Prostate gland (tissue), 2 donors: ENCODE results near the gene IL4. TPM values are rescaled to one million over a fixed set of nuclear protein-coding genes. Genes with fewer than 3 reads are reported as not detected.
"Not testable (repeated sequence)": the region's sequence is repeated elsewhere in the genome, so short reads cannot be mapped to it uniquely, and the experiment has no call there.

Source experiments
- DNase-seq: peaks from one replicate; pipeline ENCODE4 v3.0.0-alpha.2; 2019; ENCODE audit warnings: low spot score
- H3K27ac ChIP-seq, 2 donors: fragments of 200-600 bp; sonication (generic); 2 replicates each; pipeline ENCODE4 v1.5.1; 2017 to 2019
- H3K27me3 ChIP-seq: fragments of 200-600 bp; sonication (generic); replicated peaks from 2 replicates; pipeline ENCODE4 v1.5.1; 2019; ENCODE audit not compliant: insufficient read depth
- H3K36me3 ChIP-seq, 2 donors: fragments of 200-600 bp; sonication (generic); 1 replicate in 1 of 2; 2 replicates in 1 of 2; pipeline versions ENCODE4 v1.5.1 to v1.8.1; 2017 to 2019
- H3K4me1 ChIP-seq: fragments of 200-600 bp; sonication (generic); replicated peaks from 2 replicates; pipeline ENCODE4 v1.5.1; 2019
- H3K4me3 ChIP-seq, 2 donors: fragments of 200-600 bp; sonication (generic); 2 replicates each; pipeline ENCODE4 v1.5.1; 2017 to 2019
- H3K9me3 ChIP-seq: fragments of 200-600 bp; sonication (generic); 2 replicates; pipeline ENCODE4 v1.5.1; 2017
- CTCF ChIP-seq, 4 experiments: fragments of 200-600 bp in 2 of 4; fragments of 450-650 bp in 2 of 4; sonication (generic) in 2 of 4; IDR thresholded peaks; 1 replicate in 3 of 4; 2 replicates in 1 of 4; pipeline ENCODE4 v1.5.1; 2016 to 2019; ENCODE audit warnings: antibody characterized with exemption in 4 of 4, mild to moderate bottlenecking in 2 of 4, moderate library complexity in 2 of 4
- POLR2A ChIP-seq: fragments of 450-650 bp; IDR thresholded peaks from one replicate; pipeline ENCODE4 v1.6.1; 2016; ENCODE audit warnings: antibody characterized with exemption, mild to moderate bottlenecking
- POLR2AphosphoS5 ChIP-seq: sonication (generic); formaldehyde crosslinking; IDR thresholded peaks from one replicate; pipeline ENCODE4 v1.6.1; 2017; ENCODE audit warnings: antibody characterized with exemption
- WGBS: methylation state at CpG from one replicate; pipeline ENCODE4 v1.1.5; 2018; 5-methylcytosine and 5-hydroxymethylcytosine counted together
- intact Hi-C: fragments of 100-400 bp; cut with DNase I; formaldehyde crosslinking; loops from one replicate; pipeline ENCODE4 v1.14.2; 2022
- total RNA-seq, 2 donors: library from RNA; depleted of rRNA; stranded (reverse); fragments of >200 nt; gene quantifications; one replicate each; pipeline ENCODE4 v1.1.0, GENCODE V29; 2016

The IL4 gene
- not detected for total RNA-seq

GRCh38 chr5:132673939-132674630, at the start of gene IL4:
Gene IL4 (plus strand): TSS chr5:132673989. CDS start chr5:132674051, 62 bp downstream.
- H3K9me3 ChIP-seq, result no peaks in the 10 kb centered on the region
- no peaks in the 10 kb centered on the region for H3K4me1 ChIP-seq
- H3K27me3 ChIP-seq, result no peaks in the 10 kb centered on the region
- H3K36me3 ChIP-seq, result no peaks in the 10 kb centered on the region
- H3K27ac ChIP-seq, result no peak within 1 kb of the TSS
- TF ChIP-seq POLR2A (no peak), CTCF (IDR thresholded peaks at IDR 0.05) (no peak), POLR2AphosphoS5 (no peak)
- intact Hi-C loops, result no loop called here
- no peak within 1 kb of the TSS for H3K4me3 ChIP-seq
- DNase-seq, result no peak
- 67% methylated on average over 14 of the region's 14 CpGs for WGBS

- Histone ChIP-seq H3K36me3 (no peaks in the 10 kb centered on the region), H3K4me3 (no peak overlapping the region), H3K9me3 (no peaks in the 10 kb centered on the region), H3K27ac (no peak overlapping the region), H3K4me1 (no peaks in the 10 kb centered on the region), H3K27me3 (no peaks in the 10 kb centered on the region)
- DNase-seq, result no peak
- 88% methylated on average over 2 of the region's 2 CpGs for WGBS
- TF ChIP-seq POLR2AphosphoS5 (no peak), POLR2A (no peak), CTCF (IDR thresholded peaks at IDR 0.05) (no peak)
- intact Hi-C loops, result no loop called here
These were observed 46.3 kb upstream of the IL4 start for GRCh38 chr5:132627470-132627869.

GRCh38 chr5:132628814-132629213, 45.0 kb upstream of the IL4 start:
- WGBS, result 91% methylated on average over 2 of the region's 2 CpGs
- intact Hi-C loops, result no loop called here
- no peak for DNase-seq
- no peaks in the 10 kb centered on the region for H3K36me3 ChIP-seq
- H3K4me1 ChIP-seq, result no peaks in the 10 kb centered on the region
- no peak overlapping the region for H3K27ac ChIP-seq
- no peaks in the 10 kb centered on the region for H3K27me3 ChIP-seq
- H3K9me3 ChIP-seq, result no peaks in the 10 kb centered on the region
- no peak for TF ChIP-seq POLR2AphosphoS5
- TF ChIP-seq CTCF (IDR thresholded peaks at IDR 0.05), result no peak
- no peak for TF ChIP-seq POLR2A
- no peak overlapping the region for H3K4me3 ChIP-seq

- H3K9me3 ChIP-seq, result no peaks in the 10 kb centered on the region
- no peaks in the 10 kb centered on the region for H3K27me3 ChIP-seq
- no peak overlapping the region for H3K27ac ChIP-seq
- no peak overlapping the region for H3K4me3 ChIP-seq
- WGBS, result 93% methylated on average over 5 of the region's 5 CpGs
- intact Hi-C loops, result no loop called here
- no peak for DNase-seq
- no peak for TF ChIP-seq CTCF (IDR thresholded peaks at IDR 0.05)
- no peaks in the 10 kb centered on the region for H3K4me1 ChIP-seq
- no peaks in the 10 kb centered on the region for H3K36me3 ChIP-seq
These were observed 44.4 kb upstream of the IL4 start for GRCh38 chr5:132629230-132629944.

GRCh38 chr5:132633587-132633986, 40.2 kb upstream of the IL4 start:
- H3K27me3 ChIP-seq, H3K9me3 ChIP-seq, H3K4me3 ChIP-seq, DNase-seq, H3K4me1 ChIP-seq, H3K36me3 ChIP-seq, intact Hi-C loops, H3K27ac ChIP-seq: not testable (repeated sequence)
- WGBS, result 94% methylated on average over 4 of the region's 4 CpGs
